Mucosa of rectum (tissue), 2 donors: Measurements from ENCODE around the gene CALHM3.
"Not testable (repeated sequence)": the region's sequence is repeated elsewhere in the genome, so short reads cannot be mapped to it uniquely, and the experiment has no call there.

Experiments
- H3K27ac ChIP-seq, 2 donors: one replicate each; pipeline ENCODE4 v1.7.0; 2013; ENCODE audit warnings: inconsistent platforms in 2 of 2, low read depth in 2 of 2, low read length in 2 of 2
- H3K27me3 ChIP-seq, 2 donors: one replicate each; pipeline ENCODE4 v1.7.0; 2013; ENCODE audit warnings: low read length in 2 of 2; ENCODE audit not compliant: control insufficient read depth in 2 of 2, insufficient read depth in 2 of 2
- H3K36me3 ChIP-seq, 2 donors: one replicate each; pipeline ENCODE4 v1.7.0; 2013; ENCODE audit warnings: low read length in 2 of 2; ENCODE audit not compliant: control insufficient read depth in 2 of 2, insufficient read depth in 2 of 2
- H3K4me1 ChIP-seq, 2 donors: one replicate each; pipeline ENCODE4 v1.7.0; 2013; ENCODE audit warnings: low read length in 2 of 2, mild to moderate bottlenecking in 1 of 2; ENCODE audit not compliant: control insufficient read depth in 2 of 2, insufficient read depth in 2 of 2
- H3K4me3 ChIP-seq, 2 donors: one replicate each; pipeline ENCODE4 v1.7.0; 2013; ENCODE audit warnings: low read length in 2 of 2
- H3K9ac ChIP-seq, 2 donors: one replicate each; pipeline ENCODE4 v1.7.0; 2013; ENCODE audit warnings: low read length in 2 of 2, low read depth in 1 of 2, mild to moderate bottlenecking in 1 of 2
- H3K9me3 ChIP-seq, 2 donors: one replicate each; pipeline ENCODE4 v1.7.0; 2013; ENCODE audit warnings: low read length in 2 of 2; ENCODE audit not compliant: control insufficient read depth in 2 of 2
- donor health status: healthy.
- donor health status: Normal muscosa, but diverticular disease.

CALHM3 gene

GRCh38 chr10:103492655-103493261, 13.7 kb upstream of the CALHM3 start:
- peaks cover 5 to 7% of the 10 kb centered on the region in 2 donors for H3K4me1 ChIP-seq
- no peak overlapping the region for H3K27ac ChIP-seq
- H3K27me3 ChIP-seq, result peaks cover 23 to 25% of the 10 kb centered on the region in 2 donors
- H3K9me3 ChIP-seq, result no peaks in the 10 kb centered on the region
- H3K36me3 ChIP-seq, result no peaks in the 10 kb centered on the region
- no peak overlapping the region for H3K4me3 ChIP-seq
- H3K9ac ChIP-seq, result no peak overlapping the region

GRCh38 chr10:103491729-103492364, 12.8 kb upstream of the CALHM3 start:
- peaks cover 23 to 25% of the 10 kb centered on the region in 2 donors for H3K27me3 ChIP-seq
- H3K36me3 ChIP-seq, result no peaks in the 10 kb centered on the region
- peaks cover 5 to 10% of the 10 kb centered on the region in 2 donors for H3K4me1 ChIP-seq
- no peaks in the 10 kb centered on the region for H3K9me3 ChIP-seq
- H3K27ac ChIP-seq, result no peak overlapping the region
- no peak overlapping the region for H3K9ac ChIP-seq
- no peak overlapping the region for H3K4me3 ChIP-seq

GRCh38 chr10:103490986-103491314, 11.9 kb upstream of the CALHM3 start:
- H3K27me3 ChIP-seq, result peaks cover 23 to 25% of the 10 kb centered on the region in 2 donors
- peaks cover 5 to 10% of the 10 kb centered on the region in 2 donors for H3K4me1 ChIP-seq
- H3K9ac ChIP-seq, result no peak overlapping the region
- H3K36me3 ChIP-seq, result no peaks in the 10 kb centered on the region
- no peaks in the 10 kb centered on the region for H3K9me3 ChIP-seq
- no peak overlapping the region for H3K27ac ChIP-seq
- H3K4me3 ChIP-seq, result no peak overlapping the region

GRCh38 chr10:103487410-103487708, 8.3 kb upstream of the CALHM3 start:
- no peaks in the 10 kb centered on the region for H3K36me3 ChIP-seq
- no peak overlapping the region for H3K9ac ChIP-seq
- H3K4me3 ChIP-seq, result no peak overlapping the region
- peaks cover 0 to 3% of the 10 kb centered on the region in 2 donors for H3K4me1 ChIP-seq
- H3K27ac ChIP-seq, result no peak overlapping the region
- H3K27me3 ChIP-seq, result peaks cover 3 to 5% of the 10 kb centered on the region in 2 donors
- H3K9me3 ChIP-seq, result no peaks in the 10 kb centered on the region

- not testable (repeated sequence) for H3K4me1 ChIP-seq, H3K4me3 ChIP-seq, H3K9me3 ChIP-seq, H3K9ac ChIP-seq, H3K27me3 ChIP-seq, H3K27ac ChIP-seq, H3K36me3 ChIP-seq
Observed at GRCh38 chr10:103486635-103487409, 7.8 kb upstream of the CALHM3 start.

- no peaks in the 10 kb centered on the region for H3K36me3 ChIP-seq
- H3K4me1 ChIP-seq, result no peaks in the 10 kb centered on the region
- H3K9ac ChIP-seq, result no peak overlapping the region
- H3K4me3 ChIP-seq, result no peak overlapping the region
- no peak overlapping the region for H3K27ac ChIP-seq
- H3K9me3 ChIP-seq, result no peaks in the 10 kb centered on the region
- H3K27me3 ChIP-seq, result no peaks in the 10 kb centered on the region
Observed at GRCh38 chr10:103481974-103482531, 3.0 kb upstream of the CALHM3 start.

- H3K27ac ChIP-seq, result no peak overlapping the region
- H3K36me3 ChIP-seq, result no peaks in the 10 kb centered on the region
- no peak overlapping the region for H3K9ac ChIP-seq
- H3K27me3 ChIP-seq, result no peaks in the 10 kb centered on the region
- H3K4me3 ChIP-seq, result no peak overlapping the region
- H3K9me3 ChIP-seq, result no peaks in the 10 kb centered on the region
- no peaks in the 10 kb centered on the region for H3K4me1 ChIP-seq
Observed at GRCh38 chr10:103480521-103480920, 1.5 kb upstream of the CALHM3 start.

- H3K9ac ChIP-seq, result no peak overlapping the region
- no peak overlapping the region for H3K4me3 ChIP-seq
- H3K36me3 ChIP-seq, result no peaks in the 10 kb centered on the region
- H3K27ac ChIP-seq, result no peak overlapping the region
- no peaks in the 10 kb centered on the region for H3K9me3 ChIP-seq
- no peaks in the 10 kb centered on the region for H3K27me3 ChIP-seq
- H3K4me1 ChIP-seq, result no peaks in the 10 kb centered on the region
Observed at GRCh38 chr10:103478671-103479070, 369 bp downstream of the CALHM3 start.

GRCh38 chr10:103476046-103476768, 2.8 kb downstream of the CALHM3 start:
- Histone ChIP-seq H3K27me3 (no peaks in the 10 kb centered on the region), H3K4me3 (no peak overlapping the region), H3K36me3 (no peaks in the 10 kb centered on the region), H3K9me3 (no peaks in the 10 kb centered on the region), H3K4me1 (peaks cover 4% of the 10 kb centered on the region in 2 donors), H3K9ac (no peak overlapping the region), H3K27ac (no peak overlapping the region)

- Histone ChIP-seq H3K4me3 (no peak overlapping the region), H3K9ac (no peak overlapping the region), H3K4me1 (peaks cover 4 to 8% of the 10 kb centered on the region in 2 donors), H3K9me3 (no peaks in the 10 kb centered on the region), H3K27me3 (no peaks in the 10 kb centered on the region), H3K27ac (no peak overlapping the region), H3K36me3 (no peaks in the 10 kb centered on the region)
Observed at GRCh38 chr10:103475437-103475836, 3.6 kb downstream of the CALHM3 start.
